CD4-positive, alpha-beta T cell treated with Interleukin-21 for 1 hour (primary cell): ENCODE measurements around the gene MYO1D.
"Not testable (repeated sequence)": the region's sequence is repeated elsewhere in the genome, so short reads cannot be mapped to it uniquely, and the experiment has no call there.

Source experiments
- DNase-seq: peaks from one replicate; pipeline ENCODE4 v3.0.0-alpha.2; 2020

Gene MYO1D

DNA sequence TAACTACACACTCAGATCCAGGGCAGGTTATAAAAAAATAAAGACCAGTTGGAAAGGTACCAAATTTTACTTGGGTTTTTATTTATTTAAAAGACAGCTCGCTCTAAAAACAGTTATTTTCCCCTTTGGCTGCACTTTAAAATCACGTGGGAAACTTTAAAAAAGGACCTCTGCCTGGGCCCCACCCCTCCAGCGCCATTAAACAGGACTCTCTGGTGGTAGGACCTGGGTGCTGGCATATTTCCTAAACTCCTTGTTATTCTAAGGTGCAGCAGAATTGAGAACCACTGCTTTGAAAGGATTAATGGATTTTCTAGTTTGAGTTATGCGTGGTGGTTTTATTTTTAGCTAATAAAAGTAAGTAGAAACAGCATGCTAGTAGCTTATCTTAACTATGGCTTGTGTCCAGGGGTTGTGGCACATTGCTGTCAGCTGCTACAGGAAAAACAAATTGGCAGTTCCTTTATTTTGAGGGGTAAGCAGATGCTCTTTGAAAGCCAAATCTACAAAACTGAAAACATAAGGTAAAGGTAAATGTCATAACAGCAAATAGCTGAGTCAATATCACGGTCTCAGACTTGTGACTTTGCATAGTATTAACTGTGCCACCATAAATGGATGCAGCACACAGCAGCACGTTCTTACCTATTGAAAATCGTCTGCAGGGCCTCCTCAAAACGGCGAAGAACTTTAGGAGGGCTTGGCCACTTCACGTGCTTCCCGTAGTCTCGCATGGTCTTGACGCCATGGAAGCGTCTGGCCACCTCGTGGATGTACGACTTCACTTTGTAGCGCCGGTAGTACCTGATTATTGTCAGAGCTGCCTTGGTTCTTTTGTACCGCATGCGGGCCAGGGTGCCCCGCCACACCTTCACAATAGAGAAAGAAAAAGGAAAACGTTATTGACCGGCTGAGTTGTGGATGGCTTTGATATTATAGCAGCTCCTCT, 218.2 kb downstream of the MYO1D start:
- DNase-seq: no peak

DNA sequence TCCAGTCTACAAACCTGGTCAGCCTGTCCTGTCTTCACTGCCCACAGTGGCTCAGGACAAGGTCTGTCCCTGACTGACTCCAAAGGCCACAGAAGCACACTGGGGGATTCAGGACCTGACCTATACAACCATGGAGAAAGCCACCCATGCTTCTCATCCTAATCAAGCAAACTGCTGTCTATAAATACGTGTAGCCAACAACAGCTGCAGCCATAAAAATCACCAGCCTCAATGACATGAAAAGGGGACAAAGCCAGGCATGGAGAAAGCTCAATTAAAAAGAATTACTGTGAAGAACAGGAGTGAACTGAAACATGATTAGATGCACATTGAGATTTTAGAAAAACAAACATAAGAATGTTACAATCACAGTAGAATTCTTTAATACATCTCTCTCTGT, 220.0 kb downstream of the MYO1D start:
- DNase-seq: no peak

DNA sequence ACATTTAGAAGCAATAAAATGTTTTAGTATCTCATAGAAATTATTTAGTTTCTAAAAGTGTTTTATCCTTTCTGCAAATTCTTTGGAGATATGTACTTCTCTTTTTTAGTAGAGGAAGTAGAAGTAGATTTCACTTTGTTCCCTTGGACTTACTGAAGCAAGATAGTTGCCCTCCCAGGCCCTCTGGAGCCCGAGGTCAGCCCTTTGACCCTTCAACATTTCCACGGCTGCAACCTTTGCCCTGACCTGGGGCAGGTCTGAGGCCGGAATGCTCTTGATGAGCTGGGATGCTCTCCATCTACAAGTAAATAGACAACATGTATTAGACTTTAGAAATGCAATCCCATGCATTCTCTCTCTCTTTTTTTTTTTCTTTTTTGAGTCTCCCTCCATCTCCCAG, 222.6 kb downstream of the MYO1D start:
- DNase-seq: no peak

DNA sequence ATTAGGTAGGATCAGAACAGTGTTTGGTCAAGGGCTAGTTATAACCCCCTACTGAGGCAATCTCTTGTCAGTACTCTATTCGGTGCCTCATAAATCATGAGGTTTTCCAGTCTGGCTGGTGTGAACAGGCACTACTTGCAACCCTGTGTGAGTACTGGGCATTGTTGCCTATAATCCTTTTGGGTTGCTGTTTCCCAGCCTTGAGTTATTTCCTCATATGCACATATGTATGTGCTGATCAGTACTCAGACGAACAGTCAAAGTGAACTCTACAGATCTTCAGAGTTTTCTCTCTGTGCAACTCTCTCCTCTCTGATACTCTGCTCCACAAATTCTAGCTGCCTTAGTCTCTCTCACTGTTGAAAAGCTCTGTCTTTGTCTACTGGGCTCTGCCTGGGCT, 225.8 kb downstream of the MYO1D start:
- no peak for DNase-seq

DNA sequence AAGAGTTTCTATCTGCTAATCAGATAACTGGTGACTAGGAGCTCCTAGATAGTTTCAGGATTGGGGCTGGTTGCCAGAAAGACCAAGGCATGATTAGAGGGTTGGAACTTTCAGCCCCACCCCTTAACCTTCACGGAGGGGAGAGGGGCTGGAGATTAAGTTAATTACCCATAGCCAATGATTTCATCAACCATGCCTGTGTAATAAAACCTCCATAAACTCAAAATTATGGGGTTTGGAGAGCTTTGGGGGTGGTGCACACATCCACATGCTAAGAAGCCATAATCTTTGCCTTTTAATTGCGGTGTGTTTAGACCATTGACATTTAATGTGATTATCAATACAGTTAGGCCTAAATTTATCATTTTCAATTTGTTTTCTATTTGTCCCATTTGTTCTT, 228.5 kb downstream of the MYO1D start:
- no peak for DNase-seq

DNA sequence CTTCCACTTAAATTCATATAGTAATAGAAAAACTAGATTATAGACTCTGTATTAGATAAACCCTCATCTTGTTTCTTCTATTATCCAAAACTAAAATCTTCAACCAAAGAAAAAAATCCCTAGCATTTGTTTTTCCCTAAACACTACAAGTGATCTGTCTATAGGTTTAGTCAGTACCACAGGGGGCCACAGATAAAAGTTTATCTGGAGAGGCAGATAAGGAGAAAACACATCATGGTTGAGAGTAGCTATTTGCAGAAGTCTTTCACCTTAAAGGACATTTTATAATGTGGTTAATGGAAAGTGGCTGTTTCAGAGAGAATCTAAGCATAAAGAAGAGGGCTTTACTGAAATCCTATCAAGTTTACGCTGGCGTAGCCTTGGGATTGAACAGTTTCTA, 230.0 kb downstream of the MYO1D start:
- DNase-seq: no peak

DNA sequence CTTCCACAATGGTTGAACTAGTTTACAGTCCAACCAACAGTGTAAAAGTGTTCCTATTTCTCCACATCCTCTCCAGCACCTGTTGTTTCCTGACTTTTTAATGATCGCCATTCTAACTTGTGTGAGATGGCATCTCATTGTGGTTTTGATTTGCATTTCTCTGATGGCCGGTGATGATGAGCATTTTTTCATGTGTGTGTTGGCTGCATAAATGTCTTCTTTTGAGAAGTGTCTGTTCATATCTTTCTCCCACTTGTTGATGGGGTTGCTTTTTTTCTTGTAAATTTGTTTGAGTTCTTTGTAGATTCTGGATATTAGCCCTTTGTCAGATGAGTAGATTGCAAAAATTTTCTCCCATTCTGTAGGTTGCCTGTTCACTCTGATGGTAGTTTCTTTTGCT, 235.4 kb downstream of the MYO1D start:
- DNase-seq: not testable (repeated sequence)

DNA sequence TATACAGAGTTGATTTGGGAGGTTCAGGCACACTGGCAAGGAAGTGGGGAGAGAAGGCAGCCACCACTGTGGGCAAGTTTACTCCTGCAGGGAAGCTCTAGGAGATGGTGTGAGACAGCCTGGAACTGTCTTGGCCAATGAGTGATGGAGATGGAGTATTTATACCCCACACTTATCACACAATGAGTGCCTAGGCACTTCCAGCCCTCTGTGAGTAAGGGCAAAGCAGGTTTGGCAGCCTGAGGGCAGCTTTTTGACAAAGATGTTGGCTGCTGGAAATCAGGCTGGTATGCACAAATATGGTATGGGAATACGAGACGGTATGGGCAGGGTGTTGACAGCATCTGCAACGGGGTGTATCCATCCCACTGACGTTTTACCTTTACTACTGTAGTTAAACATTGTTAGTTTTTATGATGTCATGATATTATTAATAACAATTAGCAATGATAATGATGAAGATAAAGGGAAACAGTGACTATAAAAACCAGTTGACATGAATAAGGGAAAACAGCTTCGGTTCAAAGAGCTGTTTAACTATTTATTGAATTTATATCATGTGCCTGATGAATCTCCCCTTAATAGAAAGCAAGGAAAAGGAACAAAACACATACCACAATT, 240.2 kb downstream of the MYO1D start:
- no peak for DNase-seq

DNA sequence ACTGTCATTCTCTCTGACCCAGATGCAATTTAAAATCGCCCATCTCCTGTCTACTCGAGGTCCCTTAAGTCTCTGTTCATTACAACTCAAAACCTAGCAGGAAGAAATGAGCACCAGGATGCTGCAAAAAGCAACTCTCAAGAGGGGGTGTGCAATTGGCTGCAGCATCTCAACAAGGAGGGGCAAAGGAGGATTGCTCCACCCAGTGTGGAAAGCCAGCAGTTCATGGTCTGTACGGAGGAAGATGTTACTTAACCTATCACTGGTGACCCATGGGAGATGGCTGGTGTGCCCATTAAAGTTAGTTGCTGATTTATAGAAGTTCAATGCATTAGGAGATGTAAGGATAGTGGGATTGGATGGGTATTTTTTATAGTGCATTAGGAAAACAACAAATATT, 242.8 kb downstream of the MYO1D start:
- DNase-seq: no peak

DNA sequence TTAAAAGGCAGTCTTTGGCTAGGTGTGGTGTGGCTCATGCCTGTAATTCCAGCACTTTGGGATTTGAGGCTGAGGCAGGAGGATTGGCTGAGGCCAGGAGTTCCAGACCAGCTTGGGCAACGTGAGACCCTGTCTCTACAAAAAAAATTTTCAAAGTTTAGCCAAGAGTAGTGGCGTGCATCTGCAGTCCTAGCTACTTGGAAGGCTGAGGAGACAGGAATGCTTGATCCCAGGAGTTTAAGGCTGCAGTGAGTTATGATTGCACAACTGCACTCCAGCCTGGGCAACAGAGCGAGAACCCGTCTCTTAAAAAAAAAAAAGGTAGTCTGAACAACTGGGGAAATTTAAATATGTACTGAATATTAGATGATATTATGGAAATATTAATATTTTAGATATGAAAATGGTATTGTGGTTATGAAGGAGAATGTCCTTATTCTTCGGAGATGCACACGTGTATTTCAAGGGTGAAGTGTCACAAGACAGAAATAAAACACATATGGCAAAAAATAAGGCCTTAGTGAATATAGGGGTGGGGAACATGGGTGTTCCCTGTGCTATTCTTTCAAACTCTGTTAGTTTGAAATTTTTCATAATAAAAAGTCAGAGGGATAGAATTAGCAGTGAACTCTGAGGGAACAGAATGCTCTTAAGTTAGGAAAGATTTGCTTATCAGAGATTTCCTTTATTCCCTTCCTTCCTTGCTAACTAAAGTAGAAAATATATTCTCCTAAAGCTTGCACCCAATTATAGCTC, 245.4 kb downstream of the MYO1D start:
- DNase-seq: no peak

DNA sequence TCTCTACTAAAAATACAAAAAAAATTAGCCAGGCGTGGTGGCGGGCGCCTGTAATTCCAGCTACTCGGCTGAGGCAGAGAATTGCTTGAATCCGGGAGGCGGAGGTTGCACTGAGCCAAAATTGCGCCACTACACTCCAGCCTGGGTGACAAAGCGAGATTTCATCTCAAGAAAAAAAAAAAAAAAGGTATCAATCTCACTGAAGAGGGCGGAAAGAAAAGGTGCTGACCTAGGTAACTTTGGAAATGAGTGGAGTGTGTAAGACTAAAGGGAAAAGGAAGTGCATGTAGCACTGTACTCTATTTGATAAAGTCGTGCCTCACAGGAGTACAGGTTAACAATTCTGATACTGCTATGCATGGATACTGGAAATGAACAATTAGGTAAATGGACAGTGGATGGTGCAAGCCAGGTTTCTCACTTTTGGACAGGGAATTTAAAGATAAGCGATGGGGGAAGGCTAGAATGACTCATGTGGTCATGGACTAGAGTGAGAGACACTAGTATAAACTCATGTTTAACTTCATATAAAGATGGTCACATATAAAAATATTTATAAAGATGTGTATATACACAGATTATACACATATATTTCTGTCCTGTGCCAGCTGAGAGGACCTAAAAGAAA, 247.2 kb downstream of the MYO1D start:
- DNase-seq: no peak

DNA sequence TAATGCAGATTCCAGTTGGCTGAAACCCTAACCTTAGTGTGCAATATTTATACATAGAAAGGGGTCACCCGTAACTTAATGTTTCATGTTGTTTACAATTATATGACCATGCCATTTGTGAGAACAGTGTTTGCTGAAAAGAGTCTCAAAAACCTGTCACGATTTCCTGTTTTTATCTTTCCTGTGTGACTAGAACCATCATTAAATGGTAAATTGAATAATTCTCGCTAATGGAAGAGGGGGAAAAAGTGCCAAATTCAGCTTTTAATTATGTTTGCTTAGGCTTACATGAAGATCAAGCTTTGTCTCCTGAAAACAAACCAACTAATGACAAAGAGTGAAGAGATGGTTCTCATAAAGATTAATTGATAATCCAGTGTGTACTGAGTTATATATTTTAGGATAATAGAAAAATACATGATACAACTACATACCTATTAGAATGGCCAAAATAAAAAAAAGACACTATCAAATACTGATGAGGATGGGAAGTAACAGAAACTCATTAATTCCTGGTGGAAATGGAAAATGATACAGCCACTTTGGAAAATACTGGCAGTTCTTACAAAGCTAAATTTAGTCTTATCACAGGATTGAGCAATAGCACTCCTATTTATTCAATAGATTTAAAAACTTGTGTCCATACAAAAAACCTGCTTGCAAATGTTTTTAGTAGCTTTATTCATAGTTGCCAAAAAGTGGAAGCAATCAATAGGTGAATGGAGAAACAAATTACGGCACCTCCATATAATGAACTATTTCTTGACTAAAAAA, 248.5 kb downstream of the MYO1D start:
- no peak for DNase-seq

DNA sequence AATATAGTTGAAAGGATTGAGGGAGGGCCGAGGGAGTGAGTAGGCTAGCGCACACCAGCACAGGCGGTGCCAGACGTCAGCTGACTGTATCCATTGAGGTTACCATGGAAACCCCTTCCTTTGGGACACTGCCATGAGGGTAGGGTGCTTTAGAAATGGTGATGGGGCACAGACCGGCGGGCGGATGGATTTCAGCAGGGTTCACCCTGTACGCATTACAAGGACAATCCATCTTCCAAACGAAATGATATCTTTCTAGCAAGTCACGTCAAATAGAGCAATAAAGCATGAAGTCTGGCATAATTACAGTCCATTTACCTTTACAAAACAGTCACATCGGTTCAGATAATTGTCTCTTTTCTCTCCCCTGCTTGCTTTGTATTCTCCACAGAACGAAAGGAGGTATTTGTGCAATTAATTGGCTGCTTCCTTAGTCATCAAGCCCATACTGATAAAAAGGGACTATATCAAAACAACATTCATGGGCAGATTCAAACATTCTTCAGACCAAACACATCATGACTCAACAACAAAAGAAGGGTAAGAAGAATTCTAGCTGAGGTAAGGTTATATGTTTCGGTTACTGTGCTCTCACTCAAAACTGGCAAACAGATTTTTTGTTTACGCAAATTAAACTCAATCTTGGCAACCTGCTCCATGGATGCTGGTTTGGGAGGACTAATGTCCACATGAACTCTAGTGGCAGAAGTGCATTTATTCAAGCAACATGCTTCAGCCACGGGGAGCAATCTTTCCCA, 249.5 kb downstream of the MYO1D start:
- no peak for DNase-seq

DNA sequence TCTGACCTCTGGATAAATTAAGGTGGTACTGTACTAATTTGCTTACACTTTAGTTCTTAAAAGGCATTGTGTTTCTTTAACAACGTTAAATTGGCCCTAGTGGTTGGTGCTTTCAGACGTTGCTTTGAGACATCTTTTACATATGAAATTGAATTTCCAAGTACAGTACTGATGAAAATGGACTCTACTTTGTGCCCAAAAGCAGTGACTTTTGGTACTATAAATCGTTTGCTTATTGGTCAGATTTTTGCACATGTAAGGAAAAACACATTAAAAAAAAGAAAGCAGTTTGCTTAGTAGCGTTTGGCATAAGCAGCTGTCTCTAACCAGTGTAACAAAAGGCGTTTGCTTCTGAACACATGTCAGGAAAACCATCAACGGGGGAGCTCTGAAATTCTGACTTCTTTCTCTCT, 250.5 kb downstream of the MYO1D start:
- DNase-seq: no peak

DNA sequence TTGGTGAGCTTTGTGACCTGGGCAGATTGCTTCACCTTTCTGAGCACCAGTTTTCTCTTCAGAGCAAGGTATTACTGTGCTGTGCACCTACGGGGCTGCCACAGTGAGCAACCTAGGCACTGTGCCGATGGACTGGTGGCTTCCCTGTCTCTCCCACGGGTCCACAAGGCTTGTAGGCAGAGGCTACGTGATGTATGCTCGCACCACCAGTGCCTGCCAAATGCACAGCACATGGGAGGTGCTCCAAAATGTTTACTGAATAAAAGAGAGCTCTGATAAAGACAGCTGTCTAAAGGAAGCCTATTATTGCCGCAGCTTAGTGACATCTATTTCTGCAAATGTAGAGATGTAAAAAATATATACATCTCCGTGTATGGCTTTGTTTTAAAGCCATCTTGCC, 251.0 kb downstream of the MYO1D start:
- no peak for DNase-seq

DNA sequence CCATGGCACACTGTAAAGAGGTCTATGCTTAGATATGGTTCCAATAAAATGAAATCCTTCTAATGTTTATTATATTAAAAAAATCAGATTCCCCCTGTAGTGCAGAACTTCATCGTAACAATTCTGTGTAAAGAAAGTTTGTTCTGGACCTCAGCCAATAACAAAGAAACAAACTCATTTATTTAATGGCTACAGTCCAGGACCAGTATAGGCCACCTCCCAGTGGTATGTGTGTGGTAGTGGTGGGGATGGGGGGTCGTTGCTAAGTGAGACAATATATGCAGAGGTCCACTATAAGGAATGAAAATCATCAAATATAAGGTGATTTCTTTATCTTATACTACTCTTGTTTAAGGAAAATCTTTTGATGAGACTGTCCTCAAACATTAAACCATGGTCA, 253.7 kb downstream of the MYO1D start:
- no peak for DNase-seq

DNA sequence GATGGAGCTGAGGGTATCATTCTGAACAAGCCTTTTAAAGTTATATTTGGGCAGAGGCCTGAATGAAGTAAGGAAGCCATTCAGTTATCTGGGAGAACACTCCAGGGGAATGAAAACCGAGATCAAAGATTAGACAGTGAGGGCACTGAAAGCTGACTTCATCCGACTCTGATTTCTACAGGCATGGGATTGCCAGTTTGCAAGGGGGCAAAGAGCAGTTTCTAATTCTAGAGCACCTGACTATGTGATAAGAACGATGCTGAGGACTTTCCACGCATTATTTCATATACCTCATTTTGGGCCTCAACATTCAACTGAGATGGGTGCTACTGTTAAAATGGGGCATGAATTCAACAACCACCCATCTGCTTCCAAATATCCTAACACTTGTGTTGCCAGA, 254.4 kb downstream of the MYO1D start:
- DNase-seq: no peak

DNA sequence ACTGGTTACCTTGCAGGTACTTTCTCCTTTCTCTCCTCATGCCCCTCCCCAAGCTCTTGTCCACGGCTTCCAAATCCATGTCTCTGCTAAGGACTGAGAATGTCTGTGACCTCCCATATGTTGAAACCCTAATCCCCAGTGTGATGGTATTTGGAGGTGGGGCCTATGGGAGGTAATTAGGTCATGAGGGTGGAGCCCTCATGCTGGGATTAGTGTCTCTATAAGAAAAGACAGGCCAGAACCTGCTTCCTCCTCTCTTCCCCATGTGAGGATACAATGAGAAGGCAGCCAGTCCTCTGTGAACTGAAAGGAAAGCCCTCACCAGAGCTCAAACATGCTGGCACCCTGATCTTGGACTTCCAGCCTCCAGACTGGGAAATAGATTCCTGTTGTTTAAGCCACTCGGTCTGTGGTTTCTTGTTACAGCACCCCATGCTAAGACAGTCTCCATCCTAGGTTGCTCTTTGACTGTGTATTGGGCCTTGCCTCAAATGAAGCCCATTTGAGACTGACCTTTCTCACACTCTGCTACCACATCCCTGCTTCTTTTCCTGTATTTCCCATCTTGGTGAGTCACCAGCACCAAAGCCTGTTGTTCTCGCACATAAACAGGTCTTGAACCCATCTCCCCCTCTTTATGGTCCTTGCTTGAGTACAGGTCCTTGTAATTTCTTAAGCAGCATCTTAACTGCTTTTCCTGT, 255.2 kb downstream of the MYO1D start:
- no peak for DNase-seq

DNA sequence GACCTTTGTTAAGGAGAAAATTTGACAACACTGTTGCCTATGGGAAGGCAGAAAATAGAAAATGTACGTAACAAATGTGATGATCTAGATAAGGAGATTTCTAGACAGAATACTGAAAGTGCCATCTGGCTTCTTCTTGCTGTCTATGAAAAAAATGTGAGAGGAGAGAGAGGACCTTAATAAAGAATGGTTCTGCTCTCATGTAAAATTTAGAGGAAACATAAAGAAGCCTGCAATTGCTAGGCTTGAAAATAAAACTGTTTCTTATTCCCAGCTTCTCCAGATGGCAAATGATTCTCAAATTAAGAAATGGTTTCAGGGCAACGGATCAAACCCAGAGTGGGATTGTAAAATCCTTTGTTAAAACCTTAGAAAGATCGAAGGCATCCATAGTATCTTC, 261.6 kb downstream of the MYO1D start:
- no peak for DNase-seq

DNA sequence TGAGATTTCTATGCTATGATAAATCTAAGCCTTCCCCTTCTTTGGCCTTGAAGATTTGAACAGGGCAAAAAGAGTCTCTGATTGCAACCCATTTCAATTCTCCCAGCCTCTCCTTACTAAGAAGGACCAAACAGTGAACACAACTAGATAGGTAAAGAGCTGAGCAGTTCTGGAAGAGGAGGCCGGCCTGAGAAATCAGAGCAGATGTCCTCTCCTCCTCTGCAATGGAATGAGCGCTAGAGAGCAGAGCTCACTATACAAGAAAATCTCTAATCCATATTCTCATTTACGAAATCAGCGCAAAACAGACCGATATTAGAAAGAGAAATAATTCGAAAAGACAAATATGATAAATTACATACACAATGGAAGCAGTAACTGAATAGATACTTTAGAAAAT, 266.0 kb downstream of the MYO1D start:
- no peak for DNase-seq
